PC-3 (cell line): ENCODE results near the gene SLC47A2. TPM values are rescaled to one million over a fixed set of nuclear protein-coding genes. Genes with fewer than 3 reads are reported as not detected.

Experiments used
- ATAC-seq: fragments of 200-7000 bp; cut with Tn5 transposase; 2 replicates; pipeline ENCODE4 v1.9.1; 2020; ENCODE audit warnings: mild to moderate bottlenecking, moderate library complexity
- BruUV-seq: library from RNA; stranded (reverse); fragments of 400-500 nt; replicated peaks from 2 replicates; lab custom pipeline; 2021; lab: Mats Ljungman, UMichigan
- CTCF ChIA-PET: fragments of 300-600 bp; sonication (Branson Sonifier 250); formaldehyde crosslinking; loops from one replicate; lab custom pipeline; 2022; ENCODE audit warnings: antibody characterized with exemption; lab: Charles Lee
- POLR2A ChIA-PET: fragments of 300-600 bp; sonication (Branson Sonifier 250); formaldehyde crosslinking; loops from one replicate; lab custom pipeline; 2022; ENCODE audit warnings: antibody characterized with exemption; ENCODE audit not compliant: unreplicated experiment; lab: Charles Lee
- DNase-seq: peaks from one replicate; pipeline ENCODE4 v3.0.0-alpha.2; 2015
- H2AFZ ChIP-seq: fragments of 300-600 bp; sonication (generic); 2 replicates; pipeline ENCODE4 v1.6.0; 2016; ENCODE audit warnings: antibody characterized with exemption, low read length
- H3F3A ChIP-seq: fragments of 300-600 bp; sonication (generic); one replicate; pipeline ENCODE4 v1.6.0; 2017; ENCODE audit warnings: antibody characterized with exemption, low read length, control low read depth, mild to moderate bottlenecking; ENCODE audit not compliant: unreplicated experiment
- H3K27ac ChIP-seq: fragments of 300-600 bp; sonication (generic); 2 replicates; pipeline ENCODE4 v1.5.1; 2016; ENCODE audit warnings: mild to moderate bottlenecking, low read length
- H3K27me3 ChIP-seq: fragments of 300-600 bp; sonication (generic); 2 replicates; pipeline ENCODE4 v1.6.1; 2016; ENCODE audit warnings: low read length, mixed read lengths
- H3K36me3 ChIP-seq: fragments of 300-600 bp; sonication (generic); 2 replicates; pipeline ENCODE4 v1.6.1; 2016; ENCODE audit warnings: low read depth, mixed run types, low read length, mixed read lengths
- H3K4me1 ChIP-seq: fragments of 300-600 bp; sonication (generic); 2 replicates; pipeline ENCODE4 v1.5.1; 2016; ENCODE audit warnings: low read length; ENCODE audit not compliant: insufficient read depth
- H3K4me2 ChIP-seq: fragments of 300-600 bp; sonication (generic); 2 replicates; pipeline ENCODE4 v1.6.0; 2016; ENCODE audit warnings: low read length
- H3K4me3 ChIP-seq: fragments of 300-600 bp; sonication (generic); 2 replicates; pipeline ENCODE4 v1.5.1; 2016; ENCODE audit warnings: mild to moderate bottlenecking, low read length, mixed read lengths
- H3K79me2 ChIP-seq: fragments of 300-600 bp; sonication (generic); 2 replicates; pipeline ENCODE4 v1.6.1; 2017; ENCODE audit warnings: low read length, mixed read lengths
- H3K9ac ChIP-seq: fragments of 300-600 bp; sonication (generic); 2 replicates; pipeline ENCODE4 v1.6.0; 2016; ENCODE audit warnings: mild to moderate bottlenecking, low read length
- H3K9me2 ChIP-seq: fragments of 300-600 bp; sonication (generic); replicated peaks from 2 replicates; pipeline ENCODE4 v1.6.1; 2016; ENCODE audit warnings: mixed run types, low read length, mixed read lengths
- H3K9me3 ChIP-seq: fragments of 300-600 bp; sonication (generic); 2 replicates; pipeline ENCODE4 v1.6.1; 2016; ENCODE audit warnings: low read length, mixed read lengths
- H4K20me1 ChIP-seq: fragments of 300-600 bp; sonication (generic); 2 replicates; pipeline ENCODE4 v1.6.1; 2016; ENCODE audit warnings: low read length, mixed read lengths
- CTCF ChIP-seq: fragments of 300-600 bp; sonication (generic); conservative IDR thresholded peaks from 2 replicates; pipeline ENCODE4 v1.5.1; 2017; ENCODE audit warnings: antibody characterized with exemption, low read depth, mild to moderate bottlenecking, low read length
- EZH2 ChIP-seq: fragments of 300-600 bp; sonication (generic); IDR thresholded peaks from one replicate; pipeline ENCODE4 v1.6.1; 2017; ENCODE audit warnings: antibody characterized with exemption, mild to moderate bottlenecking, low read length; ENCODE audit not compliant: unreplicated experiment
- EZH2phosphoT487 ChIP-seq: fragments of 300-600 bp; sonication (generic); IDR thresholded peaks from 2 replicates; pipeline ENCODE4 v1.6.1; 2018; ENCODE audit warnings: mild to moderate bottlenecking, antibody characterized with exemption, low read length, borderline replicate concordance
- intact Hi-C: fragments of 100-400 bp; cut with micrococcal nuclease; formaldehyde crosslinking; loops from 2 replicates; pipeline ENCODE4 v1.9.0; 2023
- total RNA-seq: library from RNA; depleted of rRNA; stranded (reverse); fragments of >200 nt; gene quantifications from 2 replicates; pipeline ENCODE4 v1.2.3, GENCODE V29; 2014

Gene SLC47A2
- total RNA-seq, 1 experiment from 2014 or later: not detected

- H3F3A ChIP-seq: no peaks in the 10 kb centered on the region
- H2AFZ ChIP-seq: no peak overlapping the region
- H3K36me3 ChIP-seq: peaks cover 70% of the 10 kb centered on the region
- peak overlapping the region; percentile 45 for H3K4me2 ChIP-seq
- DNase-seq: no peak
- H3K9ac ChIP-seq: no peak overlapping the region
- H3K27ac ChIP-seq: peak overlapping the region; percentile 54; the same call in 1 of the 2 replicates
- TF ChIP-seq EZH2 (no peak), CTCF (no peak), EZH2phosphoT487 (no peak)
- CTCF ChIA-PET: no interaction called here
- 0 out of 2 replicates have a peak, but pooled peaks cover 4% of the 10 kb centered on the region for H4K20me1 ChIP-seq
- H3K9me2 ChIP-seq: no peaks in the 10 kb centered on the region
- peaks cover 26% of the 10 kb centered on the region for H3K79me2 ChIP-seq
- H3K4me3 ChIP-seq: no peak overlapping the region
- BruUV-seq: no TSS peak
- no peaks in the 10 kb centered on the region for H3K27me3 ChIP-seq
- no peaks in the 10 kb centered on the region for H3K9me3 ChIP-seq
- intact Hi-C loops: no loop called here
- ATAC-seq: no peak
- peaks cover 35% of the 10 kb centered on the region for H3K4me1 ChIP-seq
- POLR2A ChIA-PET: no interaction called here
Observed at GRCh38 chr17:19661121-19661520, 55.3 kb downstream of the SLC47A2 start.

GRCh38 chr17:19660219-19660870, 56.0 kb downstream of the SLC47A2 start:
- Histone ChIP-seq H3K27me3 (no peaks in the 10 kb centered on the region), H3K9me3 (no peaks in the 10 kb centered on the region), H4K20me1 (0 out of 2 replicates have a peak, but pooled peaks cover 4% of the 10 kb centered on the region), H3K9me2 (no peaks in the 10 kb centered on the region), H3K4me1 (peaks cover 37% of the 10 kb centered on the region), H3F3A (no peaks in the 10 kb centered on the region), H3K4me3 (no peak overlapping the region), H2AFZ (no peak overlapping the region), H3K27ac (peak overlapping the region; percentile 74), H3K79me2 (peaks cover 33% of the 10 kb centered on the region), H3K4me2 (peak overlapping the region; percentile 45), H3K36me3 (peaks cover 68% of the 10 kb centered on the region), H3K9ac (peak overlapping the region; percentile 4; the same call in 1 of the 2 replicates)
- ChIA-PET CTCF (no interaction called here), POLR2A (no interaction called here)
- intact Hi-C loops: no loop called here
- TF ChIP-seq CTCF (no peak), EZH2phosphoT487 (no peak)
- DNase-seq (peak; percentile 83), ATAC-seq (peak; percentile 70)
- no TSS peak for BruUV-seq

- TF ChIP-seq CTCF (no peak), EZH2phosphoT487 (no peak), EZH2 (no peak)
- no peak for DNase-seq
- H3K27ac ChIP-seq: peak overlapping the region; percentile 74
- no peak for ATAC-seq
- H3K4me3 ChIP-seq: no peak overlapping the region
- peaks cover 74% of the 10 kb centered on the region for H3K36me3 ChIP-seq
- ChIA-PET CTCF (no interaction called here), POLR2A (no interaction called here)
- no peaks in the 10 kb centered on the region for H3K27me3 ChIP-seq
- H3K4me2 ChIP-seq: peak overlapping the region; percentile 45
- intact Hi-C loops: no loop called here
- no peaks in the 10 kb centered on the region for H3F3A ChIP-seq
- 0 out of 2 replicates have a peak, but pooled peaks cover 4% of the 10 kb centered on the region for H4K20me1 ChIP-seq
- peaks cover 37% of the 10 kb centered on the region for H3K4me1 ChIP-seq
- H3K9me3 ChIP-seq: no peaks in the 10 kb centered on the region
- H2AFZ ChIP-seq: no peak overlapping the region
- BruUV-seq: no TSS peak
- no peaks in the 10 kb centered on the region for H3K9me2 ChIP-seq
- H3K79me2 ChIP-seq: peaks cover 41% of the 10 kb centered on the region
- peak overlapping the region; percentile 4; the same call in 1 of the 2 replicates for H3K9ac ChIP-seq
Observed at GRCh38 chr17:19659366-19660177, 56.8 kb downstream of the SLC47A2 start.
